Hematopoietic multipotent progenitor cell treated with erythropoietin and hydrocortisone succinate and interleukin-3 and kit ligand, for 6 days (in vitro differentiated cells): ENCODE data around the gene PMPCA.
A peak's percentile ranks its signal among the peaks of the same experiment; 100 is the strongest.

Experiments
- DNase-seq: peaks from one replicate; pipeline ENCODE4 v3.0.0-alpha.2; 2015

The PMPCA gene

DNA sequence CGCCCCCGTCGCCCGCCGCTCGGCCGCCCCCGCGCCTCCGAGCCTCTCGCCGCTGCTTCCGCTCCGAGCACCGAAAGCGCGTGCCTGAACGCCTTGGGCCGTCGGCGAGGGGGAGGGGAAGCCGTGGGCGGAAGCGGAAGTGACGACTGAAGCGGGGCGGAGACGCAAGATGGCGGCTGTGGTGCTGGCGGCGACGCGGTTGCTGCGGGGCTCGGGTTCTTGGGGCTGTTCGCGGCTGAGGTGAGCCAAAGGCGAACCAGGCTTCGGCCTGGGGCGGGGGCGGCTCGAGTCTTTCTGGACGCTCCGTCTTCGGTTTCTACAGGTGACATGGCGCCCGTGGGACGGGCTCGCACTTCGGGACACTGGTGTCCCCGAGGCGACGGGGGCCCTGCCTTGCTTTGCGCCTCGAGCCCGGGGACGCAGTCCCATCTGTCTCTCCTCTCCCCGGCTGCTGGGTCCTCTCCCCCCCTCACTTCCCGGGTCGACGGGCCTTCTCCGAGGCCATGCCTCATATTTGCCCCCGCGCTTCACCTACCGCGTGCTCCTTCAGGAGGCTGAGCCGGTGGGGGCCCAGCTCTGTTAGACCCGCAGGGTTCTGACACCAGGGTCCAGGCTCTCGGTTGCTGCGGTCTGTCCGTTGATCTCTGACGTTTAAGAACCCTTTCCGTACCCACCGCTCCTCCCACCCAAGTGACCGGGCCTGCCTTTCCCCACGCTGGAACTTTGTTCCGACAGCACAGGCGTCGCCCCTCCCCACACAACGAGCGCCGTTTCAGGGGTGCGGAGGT is at the start of gene PMPCA, which contains the start of gene ENTR1:
TSS of gene PMPCA (plus strand) at position 159 of the 788 bp plus-strand sequence. CDS start at position 170, 11 bp downstream.
TSS of gene ENTR1 (minus strand) at position 115 of the 788 bp plus-strand sequence. CDS start 217 bp downstream, outside the sequence.
- peak; percentile 94 for DNase-seq

DNA sequence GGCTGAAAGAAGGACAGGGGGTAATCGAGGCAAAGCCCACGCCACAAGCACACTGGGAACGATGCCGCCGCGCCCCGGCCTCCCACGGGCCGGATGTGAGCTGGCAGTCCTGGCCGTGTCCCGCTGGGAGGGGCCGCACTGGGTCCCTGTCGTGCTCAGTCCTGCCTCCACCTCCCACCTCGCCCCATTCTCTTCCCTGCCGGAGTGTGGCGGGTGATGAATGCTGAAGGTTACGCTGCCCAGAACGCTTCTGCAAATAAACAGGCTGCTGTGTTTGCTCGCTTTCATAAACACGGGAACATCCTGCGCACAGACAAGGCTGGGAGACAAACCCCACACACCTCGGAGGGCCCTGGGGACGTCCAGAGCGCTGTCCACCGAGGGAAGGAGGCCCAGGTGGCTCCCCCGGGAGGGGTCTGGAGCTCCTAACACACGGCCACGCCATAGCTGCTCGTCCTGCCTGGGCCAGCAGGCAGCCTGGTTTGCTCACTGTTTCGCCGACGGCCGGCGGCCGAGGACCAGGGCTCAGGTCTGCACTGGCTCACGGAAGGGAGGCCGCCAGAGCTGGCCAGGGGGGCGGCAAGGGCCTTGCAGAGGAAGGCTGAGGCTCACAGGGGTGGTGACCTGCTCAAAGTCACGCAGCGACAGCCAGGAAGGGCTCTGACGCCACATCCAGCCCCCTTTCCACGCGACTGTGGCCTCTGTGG is 49.3 kb upstream of the PMPCA start:
- DNase-seq, result no peak

GRCh38 chr9:136361754-136362449 is 48.6 kb upstream of the PMPCA start:
- DNase-seq, result no peak

- no peak for DNase-seq
These were observed 48.0 kb upstream of the PMPCA start for GRCh38 chr9:136362450-136362784.

GRCh38 chr9:136363106-136363948 is 47.1 kb upstream of the PMPCA start, which contains the start of gene DNLZ:
Gene DNLZ, minus strand, starts transcription at chr9:136363744. Its CDS starts 30 bp downstream, at chr9:136363714.
- peak; percentile 97 for DNase-seq

GRCh38 chr9:136363949-136364748 is 46.3 kb upstream of the PMPCA start:
- no peak for DNase-seq

DNA sequence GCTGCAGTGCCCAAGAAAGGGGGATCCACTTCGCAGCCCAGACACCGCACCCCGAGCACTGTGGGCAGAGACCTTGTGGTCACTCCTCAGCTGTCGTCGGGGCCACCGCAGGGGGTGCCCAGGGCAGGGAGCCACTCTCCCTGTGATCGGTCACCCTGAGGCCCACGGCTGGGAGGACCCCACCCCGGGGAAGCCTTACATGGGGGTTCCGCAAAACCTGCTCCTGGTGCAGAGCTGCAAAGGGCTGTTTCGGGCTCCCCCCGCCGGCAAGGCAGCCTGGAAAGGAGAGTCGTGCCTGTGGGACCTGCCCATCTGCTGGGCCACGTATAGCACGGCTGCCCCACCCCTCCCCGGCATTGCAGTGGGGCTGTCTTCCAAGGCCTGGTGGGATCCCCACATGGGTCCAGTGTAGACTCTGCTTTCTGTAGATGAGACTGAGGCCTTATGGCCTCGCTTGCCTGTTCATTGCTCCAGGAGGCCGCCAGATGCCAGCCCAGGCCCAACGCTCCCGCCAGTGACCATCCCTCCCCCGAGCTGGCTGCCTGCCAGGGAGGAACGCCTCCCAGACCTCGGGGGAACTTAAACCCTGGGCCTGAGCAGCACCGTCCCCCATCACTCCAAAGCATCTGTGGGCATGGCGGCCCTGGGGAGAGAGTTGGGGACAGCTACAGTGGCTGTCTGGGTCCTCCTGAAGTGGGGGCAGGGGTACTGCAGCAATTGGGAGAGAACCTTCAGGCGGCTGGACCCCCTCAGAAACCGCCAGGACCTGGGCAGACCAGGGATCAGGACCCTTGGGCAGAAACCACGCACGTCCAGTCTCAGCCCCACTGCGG is 45.3 kb upstream of the PMPCA start:
- peak; percentile 40 for DNase-seq

GRCh38 chr9:136365775-136366222 is 44.7 kb upstream of the PMPCA start:
- peak; percentile 37 for DNase-seq

- DNase-seq, result no peak
These were observed 43.6 kb upstream of the PMPCA start for GRCh38 chr9:136366826-136367225.

DNA sequence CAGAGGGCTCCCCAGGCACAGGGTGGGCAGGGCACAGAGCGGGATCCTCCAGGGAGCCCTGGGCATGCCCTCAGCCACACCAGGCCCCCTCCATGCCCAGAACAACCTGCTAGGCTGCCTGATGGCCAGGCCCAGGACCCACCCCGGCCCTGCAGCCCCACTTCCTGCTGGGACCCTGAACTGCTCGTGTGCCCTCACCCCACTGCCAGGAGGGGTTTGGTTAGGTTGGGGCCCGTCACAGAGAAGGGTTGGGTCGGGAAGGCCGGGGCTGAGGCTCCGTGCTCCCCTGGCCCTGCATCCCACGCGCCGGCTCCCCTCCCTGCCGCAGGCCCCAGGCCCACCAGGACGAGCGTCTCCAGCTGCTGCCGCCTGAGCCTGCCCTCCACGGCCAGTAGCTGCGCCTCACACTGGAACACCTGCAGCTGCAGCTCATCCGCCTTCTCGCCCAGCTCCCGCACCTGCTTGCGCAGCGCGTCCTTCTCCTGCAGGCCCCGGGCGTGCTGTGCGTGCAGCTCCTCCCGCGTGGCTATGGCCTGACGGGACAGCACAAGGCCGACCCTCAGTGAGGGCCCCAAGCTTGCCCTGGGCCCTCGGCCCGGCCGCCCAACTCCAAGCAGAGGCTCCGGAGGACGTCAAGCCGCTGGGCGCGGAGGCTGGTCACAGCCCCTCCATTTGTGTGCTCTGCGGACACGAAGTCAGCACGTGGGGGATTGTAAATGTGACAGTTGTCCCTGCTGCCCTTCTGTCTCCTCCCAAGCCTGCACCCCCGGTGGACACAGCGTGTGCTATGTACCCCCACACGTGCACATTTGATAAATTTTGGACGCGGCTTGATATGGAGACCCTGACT is 42.9 kb upstream of the PMPCA start:
- DNase-seq, result no peak

- DNase-seq, result no peak
These were observed 42.3 kb upstream of the PMPCA start for GRCh38 chr9:136368190-136368589.

- no peak for DNase-seq
These were observed 40.4 kb upstream of the PMPCA start for GRCh38 chr9:136370037-136370436.

- DNase-seq, result no peak
These were observed 39.5 kb upstream of the PMPCA start for GRCh38 chr9:136370687-136371532.

DNA sequence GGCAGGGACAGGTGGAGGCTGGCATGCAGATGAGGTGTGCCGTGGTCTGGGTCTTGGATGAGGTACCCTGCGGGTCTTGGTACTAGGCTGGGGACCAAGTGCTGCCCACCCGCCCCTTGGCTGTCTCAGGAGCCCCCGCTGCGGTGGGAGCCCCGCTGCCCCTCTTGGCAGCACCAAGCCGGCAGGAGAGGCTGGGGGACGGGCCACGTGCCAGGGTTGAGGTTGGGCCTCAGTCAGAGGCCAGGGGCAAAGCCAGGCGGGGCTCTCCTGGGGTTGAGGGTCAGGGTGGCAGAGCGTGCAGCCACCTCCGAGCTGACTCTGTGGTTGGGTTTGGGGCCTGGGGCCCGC is 39.0 kb upstream of the PMPCA start:
- no peak for DNase-seq

DNA sequence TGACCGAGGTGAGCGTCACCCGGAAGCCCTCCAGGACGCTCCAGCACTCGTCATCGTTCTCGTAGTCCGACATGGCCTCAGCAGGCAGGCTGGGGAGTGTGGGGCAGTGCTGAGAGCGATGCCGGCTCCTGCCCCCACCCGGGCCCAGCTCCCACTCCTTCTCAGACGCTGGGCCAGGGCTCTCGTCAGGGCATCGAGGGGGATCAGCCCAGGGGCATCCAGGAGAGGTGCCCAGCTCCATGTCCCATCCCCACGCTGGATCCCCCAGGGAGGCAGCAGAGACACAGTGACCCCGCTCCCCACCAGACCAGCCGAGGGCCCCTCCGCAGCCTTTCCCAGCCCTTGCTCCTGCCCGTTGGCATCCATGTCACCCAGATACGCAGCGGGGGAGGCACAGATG is 38.5 kb upstream of the PMPCA start:
- DNase-seq, result no peak

DNA sequence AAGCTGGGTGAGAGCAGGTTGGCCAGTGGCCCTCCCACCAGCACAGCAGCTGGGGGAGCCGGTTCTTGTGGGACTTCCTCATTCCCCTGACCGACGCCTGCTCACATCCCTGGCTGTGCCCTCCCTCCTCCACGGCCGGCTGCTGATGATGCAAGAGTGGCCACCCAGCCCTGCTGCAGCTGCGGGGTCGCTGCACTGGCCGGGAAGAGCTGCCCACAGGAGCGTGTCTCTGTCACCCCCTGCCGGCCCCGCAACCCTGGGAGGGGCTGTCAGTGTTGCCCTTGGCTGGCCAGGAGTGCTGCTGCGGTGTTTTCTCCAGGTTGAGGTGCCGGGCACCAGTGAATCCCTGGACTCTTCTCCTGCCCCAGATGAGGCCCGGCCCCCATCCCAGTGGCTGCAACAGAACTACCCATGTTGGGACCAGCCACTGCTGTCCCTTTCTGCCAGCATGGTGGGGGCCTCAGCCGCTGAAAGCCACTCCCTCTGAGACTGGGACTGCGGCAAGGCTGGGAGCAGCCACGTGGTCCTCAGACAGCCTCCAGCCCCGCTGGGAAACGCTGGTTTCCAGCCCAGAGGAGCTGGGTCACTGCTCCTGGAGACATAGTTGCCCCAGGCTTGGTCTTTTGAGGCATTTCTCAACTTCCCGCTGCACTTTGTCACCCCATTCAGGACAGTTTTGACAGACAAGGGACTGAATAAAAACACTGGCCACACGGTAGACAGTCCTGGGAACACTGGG is 37.7 kb upstream of the PMPCA start:
- DNase-seq, result peak; percentile 78

DNA sequence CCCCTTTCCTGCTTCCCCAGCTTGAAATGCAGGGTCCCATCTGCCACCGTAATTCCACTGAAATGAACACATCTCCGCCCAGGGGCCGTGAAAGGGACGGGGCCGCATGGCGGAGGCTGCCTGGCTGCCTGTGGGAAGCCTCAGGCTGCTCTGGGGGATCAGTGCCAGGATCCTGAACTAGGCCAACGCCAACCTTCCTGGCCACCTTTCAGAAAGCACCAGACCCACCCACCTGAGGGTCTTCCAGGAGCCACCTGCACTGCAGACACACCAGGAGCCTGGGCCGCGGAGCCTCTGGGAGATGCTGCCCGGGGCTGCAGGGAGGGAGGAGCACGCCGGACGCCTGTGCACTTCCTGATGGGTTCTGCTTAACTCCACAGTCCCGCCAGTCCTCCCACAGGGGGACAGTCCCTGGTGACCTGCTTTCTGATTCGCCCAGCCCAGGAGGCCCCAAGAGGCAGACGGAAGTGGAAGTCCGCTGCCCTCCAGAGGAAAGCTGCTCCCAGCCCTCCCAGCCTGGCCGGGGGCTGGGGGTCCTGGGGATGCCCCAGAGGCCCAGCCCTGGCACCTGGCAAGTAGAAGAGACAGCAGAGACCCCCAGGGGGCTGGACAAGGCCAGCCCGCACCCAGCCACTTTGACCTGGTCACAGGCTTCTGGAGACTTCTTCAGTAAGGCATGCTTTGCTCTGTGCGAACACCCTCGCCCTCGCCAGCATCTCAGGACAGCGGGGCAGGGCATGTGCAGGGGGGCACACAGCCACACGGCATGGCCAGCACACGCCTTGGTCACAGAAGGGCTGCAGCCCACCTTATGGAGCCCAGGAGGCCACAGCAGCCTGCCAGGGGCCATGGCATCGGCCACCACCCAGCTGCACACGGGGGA is 36.9 kb upstream of the PMPCA start, which contains the start of gene CARD9:
TSS of gene CARD9 (minus strand) at position 370 of the 883 bp plus-strand sequence. CDS start 1,591 bp downstream, outside the sequence.
- DNase-seq, result peak; percentile 74
